Measurements from ENCODE around the gene FNIP2.

Gene FNIP2

GRCh38 chr4:158798062-158798461 lies 29.2 kb downstream of the FNIP2 start:
- Histone ChIP-seq H3K79me1 (ENCODE audit: low read length) (no peaks in the 10 kb centered on the region), H2BK5ac (ENCODE audit: low read depth, low read length, poor library complexity) (no peak overlapping the region), H3K27ac (ENCODE audit: low read depth, low read length) (no peak overlapping the region), H3K36me3 (ENCODE audit: control insufficient read depth in 1 of 2, insufficient read depth in 2 of 2, low read length in 2 of 2) (no peaks in the 10 kb centered on the region), H3K9ac (ENCODE audit: low read length) (no peak overlapping the region), H3K79me2 (ENCODE audit: control insufficient read depth, insufficient read depth, low read length, poor library complexity) (no peaks in the 10 kb centered on the region), H2BK120ac (ENCODE audit: insufficient read depth, low read length, poor library complexity) (no peak overlapping the region), H3K4me3 (ENCODE audit: low read depth, low read length) (no peak overlapping the region), H4K91ac (ENCODE audit: low read depth, low read length) (no peak overlapping the region), H3K18ac (ENCODE audit: low read length) (no peak overlapping the region), H3K9me3 (ENCODE audit: insufficient read depth, low read depth, low read length) (no peaks in the 10 kb centered on the region), H2AK5ac (ENCODE audit: low read length) (no peak overlapping the region), H3K4ac (ENCODE audit: low read depth, low read length) (no peak overlapping the region), H2BK12ac (ENCODE audit: low read length) (no peak overlapping the region), H4K12ac (ENCODE audit: low read depth, low read length) (no peak overlapping the region), H3K14ac (ENCODE audit: low read length) (no peak overlapping the region), H3K4me1 (ENCODE audit: control insufficient read depth in 1 of 2, insufficient read depth in 2 of 2, low read length in 2 of 2) (peaks cover 4 to 9% of the 10 kb centered on the region in 2 experiments), H3K4me2 (ENCODE audit: low read length) (no peak overlapping the region), H4K8ac (ENCODE audit: low read depth, low read length) (no peak overlapping the region), H3K23ac (ENCODE audit: low read length) (no peak overlapping the region), H3K27me3 (ENCODE audit: insufficient read depth, low read length) (no peaks in the 10 kb centered on the region), H2AFZ (ENCODE audit: insufficient read depth, low read length, poor library complexity) (no peak overlapping the region)
- DNase-seq, result no peak
- no CpG with 5 or more reads among the region's 7 CpGs for WGBS (ENCODE audit: extremely low coverage, insufficient coverage, insufficient read length)

- H2BK12ac ChIP-seq (ENCODE audit: low read length), result no peak overlapping the region
- H3K36me3 ChIP-seq (ENCODE audit: control insufficient read depth in 1 of 2, insufficient read depth in 2 of 2, low read length in 2 of 2), result no peaks in the 10 kb centered on the region
- H3K27ac ChIP-seq (ENCODE audit: low read depth, low read length), result no peak overlapping the region
- H3K23ac ChIP-seq (ENCODE audit: low read length), result no peak overlapping the region
- no peak overlapping the region for H4K91ac ChIP-seq (ENCODE audit: low read depth, low read length)
- peaks cover 4 to 9% of the 10 kb centered on the region in 2 experiments for H3K4me1 ChIP-seq (ENCODE audit: control insufficient read depth in 1 of 2, insufficient read depth in 2 of 2, low read length in 2 of 2)
- no peak overlapping the region for H2BK5ac ChIP-seq (ENCODE audit: low read depth, low read length, poor library complexity)
- peak in 1 of 2 donors; percentile 24 for DNase-seq
- H3K79me1 ChIP-seq (ENCODE audit: low read length), result no peaks in the 10 kb centered on the region
- no peak overlapping the region for H3K14ac ChIP-seq (ENCODE audit: low read length)
- H3K18ac ChIP-seq (ENCODE audit: low read length), result no peak overlapping the region
- no peaks in the 10 kb centered on the region for H3K27me3 ChIP-seq (ENCODE audit: insufficient read depth, low read length)
- no peak overlapping the region for H3K4me3 ChIP-seq (ENCODE audit: low read depth, low read length)
- no peaks in the 10 kb centered on the region for H3K9me3 ChIP-seq (ENCODE audit: insufficient read depth, low read depth, low read length)
- no peak overlapping the region for H3K9ac ChIP-seq (ENCODE audit: low read length)
- H3K4me2 ChIP-seq (ENCODE audit: low read length), result no peak overlapping the region
- H2BK120ac ChIP-seq (ENCODE audit: insufficient read depth, low read length, poor library complexity), result no peak overlapping the region
- no peak overlapping the region for H2AK5ac ChIP-seq (ENCODE audit: low read length)
- no peak overlapping the region for H3K4ac ChIP-seq (ENCODE audit: low read depth, low read length)
- no peak overlapping the region for H4K8ac ChIP-seq (ENCODE audit: low read depth, low read length)
- no peak overlapping the region for H2AFZ ChIP-seq (ENCODE audit: insufficient read depth, low read length, poor library complexity)
- no peaks in the 10 kb centered on the region for H3K79me2 ChIP-seq (ENCODE audit: control insufficient read depth, insufficient read depth, low read length, poor library complexity)
- H4K12ac ChIP-seq (ENCODE audit: low read depth, low read length), result no peak overlapping the region
These were observed 30.4 kb downstream of the FNIP2 start for GRCh38 chr4:158799013-158799770.

GRCh38 chr4:158799856-158800255 lies 31.0 kb downstream of the FNIP2 start:
- no peak overlapping the region for H3K4ac ChIP-seq (ENCODE audit: low read depth, low read length)
- H2BK5ac ChIP-seq (ENCODE audit: low read depth, low read length, poor library complexity), result no peak overlapping the region
- H3K27me3 ChIP-seq (ENCODE audit: insufficient read depth, low read length), result no peaks in the 10 kb centered on the region
- peak; percentile 83 to 91 for DNase-seq
- no peak overlapping the region for H2BK12ac ChIP-seq (ENCODE audit: low read length)
- H2AFZ ChIP-seq (ENCODE audit: insufficient read depth, low read length, poor library complexity), result no peak overlapping the region
- no peak overlapping the region for H3K14ac ChIP-seq (ENCODE audit: low read length)
- no peak overlapping the region for H2BK120ac ChIP-seq (ENCODE audit: insufficient read depth, low read length, poor library complexity)
- H3K4me3 ChIP-seq (ENCODE audit: low read depth, low read length), result no peak overlapping the region
- H3K79me2 ChIP-seq (ENCODE audit: control insufficient read depth, insufficient read depth, low read length, poor library complexity), result no peaks in the 10 kb centered on the region
- H3K27ac ChIP-seq (ENCODE audit: low read depth, low read length), result no peak overlapping the region
- H3K4me1 ChIP-seq (ENCODE audit: control insufficient read depth in 1 of 2, insufficient read depth in 2 of 2, low read length in 2 of 2), result peaks cover 4 to 9% of the 10 kb centered on the region in 2 experiments
- no peak overlapping the region for H2AK5ac ChIP-seq (ENCODE audit: low read length)
- no peak overlapping the region for H4K91ac ChIP-seq (ENCODE audit: low read depth, low read length)
- H3K36me3 ChIP-seq (ENCODE audit: control insufficient read depth in 1 of 2, insufficient read depth in 2 of 2, low read length in 2 of 2), result no peaks in the 10 kb centered on the region
- H3K9ac ChIP-seq (ENCODE audit: low read length), result no peak overlapping the region
- no peaks in the 10 kb centered on the region for H3K9me3 ChIP-seq (ENCODE audit: insufficient read depth, low read depth, low read length)
- H3K18ac ChIP-seq (ENCODE audit: low read length), result no peak overlapping the region
- H3K23ac ChIP-seq (ENCODE audit: low read length), result no peak overlapping the region
- no peak overlapping the region for H4K12ac ChIP-seq (ENCODE audit: low read depth, low read length)
- WGBS (ENCODE audit: extremely low coverage, insufficient coverage, insufficient read length), result no CpG with 5 or more reads among the region's 7 CpGs
- H4K8ac ChIP-seq (ENCODE audit: low read depth, low read length), result no peak overlapping the region
- no peaks in the 10 kb centered on the region for H3K79me1 ChIP-seq (ENCODE audit: low read length)
- H3K4me2 ChIP-seq (ENCODE audit: low read length), result no peak overlapping the region

- H2AK5ac ChIP-seq (ENCODE audit: low read length), result no peak overlapping the region
- H3K4me3 ChIP-seq (ENCODE audit: low read depth, low read length), result no peak overlapping the region
- no peak overlapping the region for H2AFZ ChIP-seq (ENCODE audit: insufficient read depth, low read length, poor library complexity)
- no peak overlapping the region for H3K9ac ChIP-seq (ENCODE audit: low read length)
- H3K36me3 ChIP-seq (ENCODE audit: control insufficient read depth in 1 of 2, insufficient read depth in 2 of 2, low read length in 2 of 2), result no peaks in the 10 kb centered on the region
- H4K8ac ChIP-seq (ENCODE audit: low read depth, low read length), result no peak overlapping the region
- H2BK12ac ChIP-seq (ENCODE audit: low read length), result peak overlapping the region; percentile 8
- H3K27ac ChIP-seq (ENCODE audit: low read depth, low read length), result no peak overlapping the region
- no CpG with 5 or more reads among the region's 4 CpGs for WGBS (ENCODE audit: extremely low coverage, insufficient coverage, insufficient read length)
- no peak overlapping the region for H3K4ac ChIP-seq (ENCODE audit: low read depth, low read length)
- no peak overlapping the region for H3K23ac ChIP-seq (ENCODE audit: low read length)
- peaks cover 8 to 13% of the 10 kb centered on the region in 2 experiments for H3K4me1 ChIP-seq (ENCODE audit: control insufficient read depth in 1 of 2, insufficient read depth in 2 of 2, low read length in 2 of 2)
- no peak overlapping the region for H4K12ac ChIP-seq (ENCODE audit: low read depth, low read length)
- no peaks in the 10 kb centered on the region for H3K9me3 ChIP-seq (ENCODE audit: insufficient read depth, low read depth, low read length)
- H3K18ac ChIP-seq (ENCODE audit: low read length), result no peak overlapping the region
- no peaks in the 10 kb centered on the region for H3K79me2 ChIP-seq (ENCODE audit: control insufficient read depth, insufficient read depth, low read length, poor library complexity)
- no peak overlapping the region for H2BK120ac ChIP-seq (ENCODE audit: insufficient read depth, low read length, poor library complexity)
- H4K91ac ChIP-seq (ENCODE audit: low read depth, low read length), result no peak overlapping the region
- peak in 1 of 2 donors; percentile 31 for DNase-seq
- H3K79me1 ChIP-seq (ENCODE audit: low read length), result peaks cover 1% of the 10 kb centered on the region
- no peak overlapping the region for H3K4me2 ChIP-seq (ENCODE audit: low read length)
- no peak overlapping the region for H3K14ac ChIP-seq (ENCODE audit: low read length)
- H3K27me3 ChIP-seq (ENCODE audit: insufficient read depth, low read length), result no peaks in the 10 kb centered on the region
- no peak overlapping the region for H2BK5ac ChIP-seq (ENCODE audit: low read depth, low read length, poor library complexity)
These were observed 32.2 kb downstream of the FNIP2 start for GRCh38 chr4:158801066-158801465.

Measured in trophoblast cell (in vitro differentiated cells and primary cell).